Measurements from ENCODE around the gene NCKIPSD. TPM values are rescaled to one million over a fixed set of nuclear protein-coding genes. Genes with fewer than 3 reads are reported as not detected.

NCKIPSD gene
- total RNA-seq, 1 experiment from 2014 or later = 25.5 TPM

DNA sequence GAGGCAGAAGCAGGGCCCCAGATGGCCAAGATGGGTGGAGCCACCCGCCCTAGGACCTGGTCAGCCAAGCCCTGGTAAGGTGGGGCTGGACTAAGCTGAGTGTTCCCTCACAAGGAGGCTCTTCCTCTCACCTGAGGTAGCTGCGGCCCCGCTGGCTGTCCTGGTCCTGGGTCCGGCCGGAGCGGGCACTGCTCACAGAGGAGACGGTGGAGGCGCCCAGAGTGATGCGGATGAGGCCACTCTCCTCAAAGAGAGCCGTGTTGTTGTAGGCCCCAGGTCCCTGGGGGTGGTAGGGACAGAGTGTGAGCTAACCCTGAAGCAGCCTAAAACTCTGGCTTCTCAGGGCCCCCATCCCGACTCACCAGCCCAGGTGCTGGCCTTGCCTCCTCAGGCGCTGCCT lies 43.1 kb downstream of the NCKIPSD start:
- H3K27ac ChIP-seq (ENCODE audit: low read length) = no peak overlapping the region
- no peaks in the 10 kb centered on the region for H3K9me3 ChIP-seq (ENCODE audit: low read length)
- H3K4me1 ChIP-seq (ENCODE audit: low read length) = no peaks in the 10 kb centered on the region
- H3K27me3 ChIP-seq (ENCODE audit: low read length) = no peaks in the 10 kb centered on the region
- no peak overlapping the region for H3K4me2 ChIP-seq (ENCODE audit: low read depth, low read length, poor library complexity, severe bottlenecking)
- no peaks in the 10 kb centered on the region for H3K79me2 ChIP-seq (ENCODE audit: low read length)
- H3K36me3 ChIP-seq (ENCODE audit: insufficient read depth, low read length) = no peaks in the 10 kb centered on the region
- H3K4me3 ChIP-seq (ENCODE audit: low read length) = no peak overlapping the region
- no peak overlapping the region for H2AFZ ChIP-seq (ENCODE audit: low read length)
- H3K9ac ChIP-seq (ENCODE audit: low read length) = no peak overlapping the region
- no peak for DNase-seq
- H3K9me2 ChIP-seq (replicated peaks; ENCODE audit: insufficient read depth, low read length) = no peaks in the 10 kb centered on the region
- no peaks in the 10 kb centered on the region for H4K20me1 ChIP-seq (ENCODE audit: insufficient read depth, low read depth, low read length)

DNA sequence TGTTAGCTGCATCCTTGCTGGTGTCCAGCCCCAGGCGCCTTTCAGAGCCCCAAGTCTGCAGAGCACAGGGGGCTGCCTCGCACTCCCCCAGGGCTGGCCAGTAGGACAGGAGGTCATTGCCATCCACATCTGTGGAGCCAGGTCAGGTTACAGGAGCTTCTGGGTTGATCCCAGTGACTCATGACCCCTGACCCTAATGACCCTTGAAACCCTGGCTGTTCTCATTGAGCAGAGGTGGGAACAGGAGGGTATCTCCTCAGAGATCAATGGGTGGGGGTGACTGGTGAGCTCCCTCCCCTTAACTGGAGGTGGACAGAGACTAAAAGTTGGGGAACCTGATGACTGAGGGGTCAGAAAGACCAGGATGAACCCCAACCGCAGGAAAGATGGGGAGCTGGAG lies 44.3 kb downstream of the NCKIPSD start:
- H3K9me2 ChIP-seq (replicated peaks; ENCODE audit: insufficient read depth, low read length) = no peaks in the 10 kb centered on the region
- no peaks in the 10 kb centered on the region for H3K27me3 ChIP-seq (ENCODE audit: low read length)
- no peak overlapping the region for H3K4me3 ChIP-seq (ENCODE audit: low read length)
- H3K4me2 ChIP-seq (ENCODE audit: low read depth, low read length, poor library complexity, severe bottlenecking) = no peak overlapping the region
- no peaks in the 10 kb centered on the region for H3K9me3 ChIP-seq (ENCODE audit: low read length)
- no peaks in the 10 kb centered on the region for H3K79me2 ChIP-seq (ENCODE audit: low read length)
- no peaks in the 10 kb centered on the region for H3K36me3 ChIP-seq (ENCODE audit: insufficient read depth, low read length)
- H3K27ac ChIP-seq (ENCODE audit: low read length) = no peak overlapping the region
- H3K4me1 ChIP-seq (ENCODE audit: low read length) = peaks cover 5% of the 10 kb centered on the region
- H4K20me1 ChIP-seq (ENCODE audit: insufficient read depth, low read depth, low read length) = no peaks in the 10 kb centered on the region
- no peak for DNase-seq
- no peak overlapping the region for H2AFZ ChIP-seq (ENCODE audit: low read length)
- no peak overlapping the region for H3K9ac ChIP-seq (ENCODE audit: low read length)

DNA sequence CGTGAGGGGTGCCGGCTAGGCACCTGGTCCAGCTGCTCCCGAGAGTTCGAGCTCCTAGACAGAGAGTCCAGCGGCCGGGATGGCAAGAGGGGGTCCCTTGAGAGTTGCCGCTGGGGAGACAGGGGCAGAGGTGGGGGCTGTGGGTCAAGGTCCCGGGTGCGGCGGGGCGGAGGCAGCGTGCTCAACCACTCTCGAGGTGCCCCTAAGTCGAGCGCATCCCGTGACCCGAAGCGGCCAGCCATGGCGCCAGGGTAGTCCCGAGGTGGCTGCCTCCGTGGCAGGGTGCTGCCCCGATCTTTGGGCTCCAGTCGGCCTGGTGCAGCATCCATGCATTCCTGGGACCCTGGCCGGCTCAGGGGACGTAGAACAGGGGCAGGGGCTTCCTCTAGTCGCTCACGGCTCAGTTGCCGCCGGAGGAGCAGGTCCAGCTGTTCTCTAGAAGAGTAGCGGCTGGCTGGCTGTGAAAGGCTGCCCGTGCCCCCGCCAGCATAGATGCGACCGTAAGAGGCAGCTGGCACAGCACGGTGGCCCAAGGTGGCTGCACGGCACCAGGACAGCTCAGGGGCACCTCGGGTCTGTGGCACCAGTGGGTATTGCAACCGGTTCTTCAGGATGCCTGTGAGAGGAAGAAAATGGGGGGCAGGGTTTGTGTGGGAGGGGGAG lies 45.6 kb downstream of the NCKIPSD start:
- Histone ChIP-seq H3K4me3 (ENCODE audit: low read length) (no peak overlapping the region), H3K27me3 (ENCODE audit: low read length) (no peaks in the 10 kb centered on the region), H3K4me1 (ENCODE audit: low read length) (peaks cover 11% of the 10 kb centered on the region), H3K9ac (ENCODE audit: low read length) (no peak overlapping the region), H4K20me1 (ENCODE audit: insufficient read depth, low read depth, low read length) (no peaks in the 10 kb centered on the region), H3K36me3 (ENCODE audit: insufficient read depth, low read length) (no peaks in the 10 kb centered on the region), H3K27ac (ENCODE audit: low read length) (no peak overlapping the region), H3K9me2 (replicated peaks; ENCODE audit: insufficient read depth, low read length) (no peaks in the 10 kb centered on the region), H3K9me3 (ENCODE audit: low read length) (no peaks in the 10 kb centered on the region), H3K4me2 (ENCODE audit: low read depth, low read length, poor library complexity, severe bottlenecking) (no peak overlapping the region), H3K79me2 (ENCODE audit: low read length) (peaks cover under 1% of the 10 kb centered on the region; the same call in 1 of the 2 replicates), H2AFZ (ENCODE audit: low read length) (no peak overlapping the region)
- no peak for DNase-seq

DNA sequence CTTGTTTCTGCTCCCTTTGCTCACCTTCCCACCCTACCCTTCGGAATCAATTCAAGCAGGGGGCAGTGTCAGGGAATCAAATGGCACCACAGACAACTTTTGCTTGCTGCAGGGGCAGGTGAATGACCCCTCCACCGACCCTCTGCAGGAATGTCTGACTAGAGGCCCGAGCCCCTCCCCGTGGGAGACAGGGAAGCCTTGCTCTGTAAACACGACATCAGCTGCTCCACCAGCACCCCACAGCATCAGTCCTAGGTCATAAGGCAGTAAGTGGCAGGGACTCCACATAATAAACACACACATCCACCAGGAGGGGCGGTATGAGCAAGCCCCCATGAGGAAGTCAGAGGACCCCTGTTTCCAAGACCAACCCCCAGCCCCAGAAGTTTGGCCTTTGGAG lies 48.4 kb downstream of the NCKIPSD start:
- no peaks in the 10 kb centered on the region; the same call in 1 of the 2 replicates for H3K36me3 ChIP-seq (ENCODE audit: insufficient read depth, low read length)

DNA sequence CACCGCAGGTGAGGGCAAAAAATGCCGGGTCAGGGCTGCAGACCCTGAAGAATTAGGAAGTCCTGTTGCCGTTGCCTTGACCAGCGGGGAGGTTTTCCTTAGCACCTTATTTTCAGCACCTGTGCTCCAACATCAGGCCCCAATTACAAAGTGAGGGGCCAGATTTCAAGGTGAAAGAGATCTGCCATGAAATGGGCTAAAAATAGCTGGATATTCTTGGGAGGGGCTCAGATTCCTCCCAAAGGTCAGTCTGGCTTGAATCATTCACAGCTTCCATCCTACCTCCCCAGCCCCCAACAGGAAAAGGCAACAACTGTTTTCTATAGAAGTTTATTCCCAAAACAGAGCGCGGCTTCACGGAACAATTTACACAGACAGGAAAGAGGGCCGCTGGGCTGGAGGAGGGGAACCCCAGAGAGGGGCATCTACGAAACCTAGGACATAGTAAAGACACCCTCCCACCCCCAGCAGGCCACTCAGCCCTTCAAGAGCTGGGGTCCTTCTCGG lies 49.5 kb downstream of the NCKIPSD start:
- no peak for DNase-seq
- Histone ChIP-seq H3K4me2 (ENCODE audit: low read depth, low read length, poor library complexity, severe bottlenecking) (peak overlapping the region; percentile 99), H3K27ac (ENCODE audit: low read length) (peak overlapping the region; percentile 23; the same call in 1 of the 2 replicates)

More for the DNA sequence above, 48.4 kb downstream of the NCKIPSD start:
- no peaks in the 10 kb centered on the region for H4K20me1 ChIP-seq (ENCODE audit: insufficient read depth, low read depth, low read length)
- no peak overlapping the region for H3K9ac ChIP-seq (ENCODE audit: low read length)
- DNase-seq = no peak
- no peak overlapping the region for H3K4me3 ChIP-seq (ENCODE audit: low read length)
- H3K4me2 ChIP-seq (ENCODE audit: low read depth, low read length, poor library complexity, severe bottlenecking) = no peak overlapping the region
- no peaks in the 10 kb centered on the region for H3K9me2 ChIP-seq (replicated peaks; ENCODE audit: insufficient read depth, low read length)
- no peaks in the 10 kb centered on the region for H3K9me3 ChIP-seq (ENCODE audit: low read length)
- H3K4me1 ChIP-seq (ENCODE audit: low read length) = peaks cover 21% of the 10 kb centered on the region
- H2AFZ ChIP-seq (ENCODE audit: low read length) = no peak overlapping the region
- H3K27me3 ChIP-seq (ENCODE audit: low read length) = no peaks in the 10 kb centered on the region
- H3K79me2 ChIP-seq (ENCODE audit: low read length) = peaks cover 17% of the 10 kb centered on the region
- H3K27ac ChIP-seq (ENCODE audit: low read length) = no peak overlapping the region

DNA sequence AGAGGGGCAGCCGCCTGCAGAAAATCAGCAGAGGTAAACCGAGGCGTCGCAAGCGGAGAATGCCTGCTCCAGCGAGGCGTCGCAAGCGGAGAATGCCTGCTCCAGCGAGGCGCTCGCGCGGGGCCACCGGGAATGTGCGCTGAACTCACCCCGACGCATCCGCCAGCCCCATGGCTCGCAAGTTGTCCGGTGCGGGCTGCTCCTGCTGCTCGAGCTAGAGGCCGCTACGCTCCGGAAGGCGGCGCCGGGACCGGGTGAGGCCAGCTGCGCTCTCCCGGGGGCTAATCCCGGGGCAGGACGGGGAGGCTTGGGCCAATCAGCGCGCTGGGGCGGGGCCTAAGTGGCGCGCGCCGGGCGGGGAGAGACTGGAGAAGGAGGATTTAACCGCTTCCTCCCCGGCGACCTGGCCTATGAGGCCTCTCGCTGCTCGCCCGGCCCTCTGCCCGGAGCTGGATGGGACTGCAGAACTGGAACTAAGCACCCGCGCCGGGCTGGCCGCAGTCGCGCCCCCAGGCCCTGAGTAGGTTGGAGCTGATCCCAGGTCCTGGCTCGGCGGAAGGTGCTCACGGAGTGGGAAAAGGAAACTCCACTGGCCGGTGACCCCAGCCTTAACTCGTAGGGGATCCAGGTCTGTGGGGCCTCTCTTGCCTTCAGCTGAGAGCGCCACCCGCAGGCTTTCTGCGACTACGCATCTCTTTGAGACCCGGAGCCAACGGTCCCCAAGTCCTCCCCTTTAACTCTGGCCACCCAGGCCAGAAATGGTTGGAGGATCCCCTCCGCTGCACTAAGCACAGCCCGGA lies 50.3 kb downstream of the NCKIPSD start, which contains the start of gene SLC26A6:
TSS of gene SLC26A6 (minus strand) at position 240 of the 800 bp plus-strand sequence. CDS start at position 172, 68 bp downstream.
- DNase-seq = peak; percentile 98
- no peaks in the 10 kb centered on the region for H4K20me1 ChIP-seq (ENCODE audit: insufficient read depth, low read depth, low read length)
- no peaks in the 10 kb centered on the region for H3K9me3 ChIP-seq (ENCODE audit: low read length)
- no peaks in the 10 kb centered on the region for H3K27me3 ChIP-seq (ENCODE audit: low read length)
- peaks cover 17% of the 10 kb centered on the region for H3K79me2 ChIP-seq (ENCODE audit: low read length)
- peak within 1 kb of the TSS; percentile 97 for H3K9ac ChIP-seq (ENCODE audit: low read length)
- H3K36me3 ChIP-seq (ENCODE audit: insufficient read depth, low read length) = no peaks in the 10 kb centered on the region; the same call in 1 of the 2 replicates
- H3K4me1 ChIP-seq (ENCODE audit: low read length) = peaks cover 21% of the 10 kb centered on the region
- no peaks in the 10 kb centered on the region for H3K9me2 ChIP-seq (replicated peaks; ENCODE audit: insufficient read depth, low read length)
- H3K27ac ChIP-seq (ENCODE audit: low read length) = peak within 1 kb of the TSS; percentile 73
- peak within 1 kb of the TSS; percentile 78; the same call in 1 of the 2 replicates for H2AFZ ChIP-seq (ENCODE audit: low read length)
- peak within 1 kb of the TSS; percentile 99 for H3K4me2 ChIP-seq (ENCODE audit: low read depth, low read length, poor library complexity, severe bottlenecking)
- peak within 1 kb of the TSS; percentile 96 for H3K4me3 ChIP-seq (ENCODE audit: low read length)

More for the DNA sequence above, 49.5 kb downstream of the NCKIPSD start:
- peak overlapping the region; percentile 97 for H3K9ac ChIP-seq (ENCODE audit: low read length)
- H3K4me1 ChIP-seq (ENCODE audit: low read length) = peaks cover 21% of the 10 kb centered on the region
- no peaks in the 10 kb centered on the region for H4K20me1 ChIP-seq (ENCODE audit: insufficient read depth, low read depth, low read length)
- peak overlapping the region; percentile 96 for H3K4me3 ChIP-seq (ENCODE audit: low read length)
- H3K79me2 ChIP-seq (ENCODE audit: low read length) = peaks cover 17% of the 10 kb centered on the region
- no peaks in the 10 kb centered on the region; the same call in 1 of the 2 replicates for H3K36me3 ChIP-seq (ENCODE audit: insufficient read depth, low read length)
- H3K9me2 ChIP-seq (replicated peaks; ENCODE audit: insufficient read depth, low read length) = no peaks in the 10 kb centered on the region
- H2AFZ ChIP-seq (ENCODE audit: low read length) = peak overlapping the region; percentile 51; the same call in 1 of the 2 replicates
- H3K27me3 ChIP-seq (ENCODE audit: low read length) = no peaks in the 10 kb centered on the region
- no peaks in the 10 kb centered on the region for H3K9me3 ChIP-seq (ENCODE audit: low read length)

DNA sequence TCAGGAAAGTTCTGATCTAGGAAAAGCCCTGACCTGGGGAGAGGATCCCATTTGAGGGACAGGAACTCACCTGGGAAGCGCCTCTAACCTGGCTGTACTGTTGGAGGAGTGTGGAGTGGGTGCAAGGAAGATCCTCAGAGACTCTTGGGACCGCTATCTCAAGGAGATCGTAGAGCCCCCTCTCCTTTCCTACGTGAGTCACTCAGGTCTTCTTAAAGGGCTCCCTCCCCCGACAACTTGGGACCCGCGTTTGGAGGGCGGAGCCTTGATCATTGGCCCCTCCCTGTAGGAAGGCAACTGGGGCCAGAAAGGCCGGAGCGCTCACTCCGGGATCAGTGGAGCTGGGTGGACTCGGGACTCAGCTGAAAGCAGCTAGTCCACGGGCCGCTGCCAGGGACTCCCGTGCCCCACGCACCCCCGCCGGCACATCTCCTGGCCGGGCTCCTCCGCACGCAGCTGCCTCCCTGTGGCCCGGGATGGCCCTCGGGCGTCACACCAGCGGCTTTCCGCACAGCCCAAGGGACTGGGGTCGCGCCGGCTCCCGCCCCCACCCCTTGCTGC lies 51.0 kb downstream of the NCKIPSD start:
- Histone ChIP-seq H3K36me3 (ENCODE audit: insufficient read depth, low read length) (no peaks in the 10 kb centered on the region; the same call in 1 of the 2 replicates), H3K4me3 (ENCODE audit: low read length) (peak overlapping the region; percentile 96), H2AFZ (ENCODE audit: low read length) (peak overlapping the region; percentile 78; the same call in 1 of the 2 replicates), H3K9me2 (replicated peaks; ENCODE audit: insufficient read depth, low read length) (no peaks in the 10 kb centered on the region), H3K4me1 (ENCODE audit: low read length) (peaks cover 21% of the 10 kb centered on the region), H3K79me2 (ENCODE audit: low read length) (peaks cover 17% of the 10 kb centered on the region), H3K27ac (ENCODE audit: low read length) (peak overlapping the region; percentile 73), H3K9me3 (ENCODE audit: low read length) (no peaks in the 10 kb centered on the region), H3K4me2 (ENCODE audit: low read depth, low read length, poor library complexity, severe bottlenecking) (peak overlapping the region; percentile 99), H3K27me3 (ENCODE audit: low read length) (no peaks in the 10 kb centered on the region), H3K9ac (ENCODE audit: low read length) (peak overlapping the region; percentile 97), H4K20me1 (ENCODE audit: insufficient read depth, low read depth, low read length) (no peaks in the 10 kb centered on the region)
- DNase-seq = peak; percentile 86
